ENCODE results near the gene DSC1.

DNA sequence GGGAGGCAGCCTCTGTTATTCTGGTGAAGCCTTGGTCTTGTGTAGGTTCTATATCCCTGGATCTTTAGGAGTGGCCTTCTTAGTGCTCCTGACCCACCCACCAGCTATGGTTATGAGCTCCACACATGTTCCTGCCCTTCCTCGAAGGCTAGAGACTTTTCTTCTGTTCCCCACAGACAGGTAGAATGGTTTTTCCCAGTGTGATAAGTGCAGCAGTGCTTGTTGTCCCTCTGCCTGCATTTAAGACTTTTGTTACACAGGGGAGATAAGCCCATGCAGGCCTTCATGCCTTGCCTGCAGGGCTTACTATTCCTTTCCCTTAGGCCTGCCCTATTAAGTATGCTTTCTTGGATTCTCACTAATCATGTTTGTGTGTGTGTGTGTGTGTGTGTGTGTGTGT lies 48.4 kb upstream of the DSC1 start:
- no peak for TF ChIP-seq ELF4 (IDR thresholded peaks at IDR 0.05)
- no peak for TF ChIP-seq SUZ12 (IDR thresholded peaks at IDR 0.05)
- no peak for TF ChIP-seq HDGF (IDR thresholded peaks at IDR 0.05; ENCODE audit: borderline replicate concordance)
- no peak for TF ChIP-seq FOXA1 (IDR thresholded peaks at IDR 0.05)
- TF ChIP-seq SP1 (IDR thresholded peaks at IDR 0.05) = no peak
- TF ChIP-seq FOXM1 (IDR thresholded peaks at IDR 0.05; ENCODE audit: borderline replicate concordance) = no peak
- TF ChIP-seq PKNOX1 (IDR thresholded peaks at IDR 0.05) = no peak
- no peak for TF ChIP-seq FOXK2 (IDR thresholded peaks at IDR 0.05)
- TF ChIP-seq BHLHE40 (IDR thresholded peaks at IDR 0.05; ENCODE audit: borderline replicate concordance) = no peak
- no peak for TF ChIP-seq CTBP1 (IDR thresholded peaks at IDR 0.05; ENCODE audit: borderline replicate concordance)
- no peak for TF ChIP-seq ARNT (IDR thresholded peaks at IDR 0.05)
- no peak for TF ChIP-seq ZNF384 (IDR thresholded peaks at IDR 0.05)
- no peak for TF ChIP-seq L3MBTL2 (conservative IDR thresholded peaks at IDR 0.05)
- no peak for TF ChIP-seq TARDBP (IDR thresholded peaks at IDR 0.05)
